Thyroid gland (tissue), 4 donors: ENCODE results near the gene BUB1B. TPM values are rescaled to one million over a fixed set of nuclear protein-coding genes. Genes with fewer than 3 reads are reported as not detected.

Source experiments
- DNase-seq, 2 donors: peaks; one replicate each; pipeline ENCODE4 v3.0.0-alpha.2; 2019
- H3K27ac ChIP-seq, 3 donors: fragments of 200-600 bp; sonication (generic); 1 replicate in 2 of 3; 2 replicates in 1 of 3; pipeline ENCODE4 v1.5.1; 2016 to 2019; ENCODE audit warnings: mild to moderate bottlenecking in 1 of 3, moderate library complexity in 1 of 3
- H3K27me3 ChIP-seq: fragments of 200-600 bp; sonication (generic); one replicate; pipeline ENCODE4 v1.5.1; 2019
- H3K36me3 ChIP-seq, 2 donors: fragments of 200-600 bp; sonication (generic); one replicate each; pipeline ENCODE4 v1.5.1; 2016 to 2019
- H3K4me1 ChIP-seq, 2 donors: fragments of 200-600 bp; sonication (generic); one replicate each; pipeline ENCODE4 v1.5.1; 2017 to 2019
- H3K4me3 ChIP-seq, 3 donors: fragments of 200-600 bp; sonication (generic); replicated peaks in 1 of 3; 1 replicate in 2 of 3; 2 replicates in 1 of 3; pipeline ENCODE4 v1.5.1; 2016; ENCODE audit warnings: mild to moderate bottlenecking in 1 of 3
- H3K9me3 ChIP-seq: fragments of 200-600 bp; sonication (generic); one replicate; pipeline ENCODE4 v1.5.1; 2017
- CTCF ChIP-seq, 6 experiments: fragments of 200-600 bp in 3 of 6; fragments of 450-650 bp in 3 of 6; sonication (generic) in 3 of 6; IDR thresholded peaks; one replicate each; pipeline ENCODE4 v1.5.1; 2016 to 2019; ENCODE audit warnings: antibody characterized with exemption in 6 of 6, mild to moderate bottlenecking in 2 of 6, inconsistent platforms in 1 of 6, moderate library complexity in 1 of 6
- POLR2A ChIP-seq, 2 donors: fragments of 450-650 bp; IDR thresholded peaks; one replicate each; pipeline ENCODE4 v1.6.1; 2017; ENCODE audit warnings: antibody characterized with exemption in 2 of 2, mild to moderate bottlenecking in 2 of 2, moderate library complexity in 1 of 2
- WGBS, 2 donors: methylation state at CpG; one replicate each; pipeline ENCODE4 v1.1.5; 2017; 5-methylcytosine and 5-hydroxymethylcytosine counted together
- intact Hi-C: fragments of 100-400 bp; cut with DNase I; formaldehyde crosslinking; loops from one replicate; pipeline ENCODE4 v1.15.1; 2023
- total RNA-seq, 4 donors: library from RNA; depleted of rRNA; stranded (reverse); fragments of >200 nt; gene quantifications; one replicate each; pipeline ENCODE4 v1.2.3, GENCODE V29; 2016

BUB1B gene
- total RNA-seq, 4 donors from 2014 or later, result 0.20 to 3.7 (median 1.4) TPM

- WGBS, 2 donors, result 95 to 98% methylated on average over 1 of the region's 1 CpG
- H3K27ac ChIP-seq, result no peak overlapping the region
- H3K4me3 ChIP-seq, result no peak overlapping the region
- H3K9me3 ChIP-seq, result no peaks in the 10 kb centered on the region
- no peaks in the 10 kb centered on the region for H3K36me3 ChIP-seq
- DNase-seq, result no peak
- TF ChIP-seq CTCF (IDR thresholded peaks at IDR 0.05) (no peak), POLR2A (IDR thresholded peaks at IDR 0.05) (no peak)
- no peaks in the 10 kb centered on the region for H3K4me1 ChIP-seq
- intact Hi-C loops, result no loop called here
- no peaks in the 10 kb centered on the region for H3K27me3 ChIP-seq
These were observed 37.7 kb downstream of the BUB1B start for GRCh38 chr15:40198355-40199085.

- WGBS, 2 donors, result 95 to 98% methylated on average over 1 of the region's 1 CpG
- intact Hi-C loops, result no loop called here
- H3K4me3 ChIP-seq, result no peak overlapping the region
- no peak overlapping the region for H3K27ac ChIP-seq
- DNase-seq, result no peak
- TF ChIP-seq POLR2A (IDR thresholded peaks at IDR 0.05) (no peak), CTCF (IDR thresholded peaks at IDR 0.05) (no peak)
- H3K9me3 ChIP-seq, result no peaks in the 10 kb centered on the region
- H3K36me3 ChIP-seq, result no peaks in the 10 kb centered on the region
- H3K27me3 ChIP-seq, result no peaks in the 10 kb centered on the region
- H3K4me1 ChIP-seq, result no peaks in the 10 kb centered on the region
These were observed 43.2 kb downstream of the BUB1B start for GRCh38 chr15:40204100-40204499.

- Histone ChIP-seq H3K36me3 (no peaks in the 10 kb centered on the region), H3K9me3 (no peaks in the 10 kb centered on the region), H3K27ac (peak overlapping the region in 1 of 3 donors; percentile 15), H3K4me3 (no peak overlapping the region), H3K27me3 (no peaks in the 10 kb centered on the region), H3K4me1 (no peaks in the 10 kb centered on the region)
- DNase-seq, result peak; percentile 40 to 41
- intact Hi-C loops, result no loop called here
- no peak for TF ChIP-seq POLR2A (IDR thresholded peaks at IDR 0.05)
- peak; percentile 56 to 97 (median 88) for TF ChIP-seq CTCF (IDR thresholded peaks at IDR 0.05)
- 52 to 56% methylated on average over 6 of the region's 6 CpGs for WGBS, 2 donors
These were observed 56.4 kb downstream of the BUB1B start for GRCh38 chr15:40217166-40217824.

GRCh38 chr15:40219801-40220200 lies 58.9 kb downstream of the BUB1B start:
- H3K9me3 ChIP-seq, result no peaks in the 10 kb centered on the region
- no peaks in the 10 kb centered on the region for H3K27me3 ChIP-seq
- TF ChIP-seq CTCF (IDR thresholded peaks at IDR 0.05), result no peak
- TF ChIP-seq POLR2A (IDR thresholded peaks at IDR 0.05), result no peak
- H3K4me1 ChIP-seq, result no peaks in the 10 kb centered on the region
- intact Hi-C loops, result loop anchor here (2.0 kb wide), 1 partner anchor 53 kb away; no protein-coding TSS in a partner anchor
- WGBS, 2 donors, result 89 to 95% methylated on average over 1 of the region's 1 CpG
- DNase-seq, result no peak
- H3K27ac ChIP-seq, result no peak overlapping the region
- no peak overlapping the region for H3K4me3 ChIP-seq
- H3K36me3 ChIP-seq, result no peaks in the 10 kb centered on the region

GRCh38 chr15:40222131-40222530 lies 61.3 kb downstream of the BUB1B start:
- no peak for TF ChIP-seq POLR2A (IDR thresholded peaks at IDR 0.05)
- no peak for TF ChIP-seq CTCF (IDR thresholded peaks at IDR 0.05)
- H3K27ac ChIP-seq, result no peak overlapping the region
- H3K4me3 ChIP-seq, result no peak overlapping the region
- intact Hi-C loops, result no loop called here
- no peaks in the 10 kb centered on the region for H3K9me3 ChIP-seq
- H3K4me1 ChIP-seq, result no peaks in the 10 kb centered on the region
- H3K27me3 ChIP-seq, result no peaks in the 10 kb centered on the region
- no peaks in the 10 kb centered on the region for H3K36me3 ChIP-seq
- 74 to 81% methylated on average over 6 of the region's 6 CpGs for WGBS, 2 donors
- DNase-seq, result peak in 1 of 2 donors; percentile 17
